ENCODE data around the gene FAM168A.

FAM168A gene

GRCh38 chr11:73520353-73521061, 77.4 kb downstream of the FAM168A start:
- DNase-seq, result no peak

GRCh38 chr11:73519266-73519665, 78.6 kb downstream of the FAM168A start:
- no peak for DNase-seq

- DNase-seq, result no peak
Measured at GRCh38 chr11:73518195-73518594, 79.7 kb downstream of the FAM168A start.

- DNase-seq, result no peak
Measured at GRCh38 chr11:73516080-73516479, 81.8 kb downstream of the FAM168A start.

GRCh38 chr11:73513707-73514106, 84.2 kb downstream of the FAM168A start:
- DNase-seq, result no peak

- DNase-seq, result no peak
Measured at GRCh38 chr11:73510877-73511276, 87.0 kb downstream of the FAM168A start.

- DNase-seq, result no peak
Measured at GRCh38 chr11:73510106-73510505, 87.8 kb downstream of the FAM168A start.

- no peak for DNase-seq
Measured at GRCh38 chr11:73509188-73509587, 88.7 kb downstream of the FAM168A start.

- DNase-seq, result no peak
Measured at GRCh38 chr11:73508243-73509176, 89.4 kb downstream of the FAM168A start.

- no peak for DNase-seq
Measured at GRCh38 chr11:73507086-73507485, 90.8 kb downstream of the FAM168A start.

GRCh38 chr11:73506038-73506437, 91.9 kb downstream of the FAM168A start:
- DNase-seq, result no peak

GRCh38 chr11:73498343-73498742, 99.6 kb downstream of the FAM168A start:
- DNase-seq, result no peak

GRCh38 chr11:73496134-73496533, 101.8 kb downstream of the FAM168A start:
- DNase-seq, result no peak

- DNase-seq, result no peak
Measured at GRCh38 chr11:73495731-73496130, 102.2 kb downstream of the FAM168A start.

- peak in 21 of 58 donors; percentile 3 to 64 (median 20) for DNase-seq
Measured at GRCh38 chr11:73493956-73494598, 103.8 kb downstream of the FAM168A start.

- DNase-seq, result no peak
Measured at GRCh38 chr11:73481626-73482025, 116.3 kb downstream of the FAM168A start.

- no peak for DNase-seq
Measured at GRCh38 chr11:73480677-73481076, 117.2 kb downstream of the FAM168A start.

GRCh38 chr11:73478737-73479347, 119.1 kb downstream of the FAM168A start:
- peak in 1 of 58 donors; percentile 14 for DNase-seq

- DNase-seq, result no peak
Measured at GRCh38 chr11:73477518-73477917, 120.4 kb downstream of the FAM168A start.

- DNase-seq, result no peak
Measured at GRCh38 chr11:73475549-73476095, 122.3 kb downstream of the FAM168A start.

GRCh38 chr11:73473252-73473651, 124.7 kb downstream of the FAM168A start:
- no peak for DNase-seq
